GM19023 (cell line): ENCODE measurements around the gene CFAP97D2.
"Not testable (repeated sequence)": the region's sequence is repeated elsewhere in the genome, so short reads cannot be mapped to it uniquely, and the experiment has no call there.

ENCODE experiments used
- ATAC-seq: cut with Tn5 transposase; IDR thresholded peaks from one replicate; pipeline ENCODE4 v1.9.1; 2021; ENCODE audit warnings: mild to moderate bottlenecking, moderate library complexity; ENCODE audit not compliant: unreplicated experiment

Gene CFAP97D2

DNA sequence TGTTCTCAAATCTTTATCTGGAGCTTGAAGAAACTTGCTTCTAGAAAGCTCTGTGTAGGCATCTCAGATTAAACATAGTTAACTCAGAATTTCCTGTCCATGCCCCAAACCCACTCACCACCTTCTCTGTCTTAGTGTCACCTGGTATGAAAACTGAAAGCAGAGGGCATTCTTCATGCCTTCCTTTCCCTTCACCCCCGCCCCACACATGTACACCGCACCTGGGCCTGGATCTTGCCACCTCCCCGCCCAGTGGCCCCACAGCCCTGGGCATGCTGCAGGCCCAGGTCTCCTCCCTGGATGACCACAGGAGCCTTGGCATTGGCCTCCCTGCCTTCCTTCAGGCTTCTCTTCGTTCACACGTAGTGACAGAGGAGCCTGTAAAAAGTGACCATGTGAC lies 15.8 kb downstream of the CFAP97D2 start:
- ATAC-seq: no peak

DNA sequence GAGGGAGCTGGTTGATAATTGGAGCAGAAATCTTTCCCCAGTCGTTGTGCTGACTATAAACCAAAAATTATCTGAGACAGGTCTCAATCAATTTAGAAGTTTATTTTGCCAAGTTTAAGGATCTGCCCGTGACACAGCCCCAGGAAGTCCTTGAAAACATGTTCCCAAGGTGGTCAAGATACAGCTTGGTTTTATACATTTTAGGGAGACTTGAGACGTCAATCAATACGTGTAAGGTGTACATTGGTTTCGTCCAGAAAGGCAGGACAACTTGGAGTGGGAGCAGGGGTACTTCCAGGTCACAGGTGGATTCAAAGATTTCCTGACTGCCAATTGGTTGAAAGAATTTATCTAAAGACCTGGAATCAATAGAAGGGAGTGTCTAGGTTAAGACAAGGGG lies 17.6 kb downstream of the CFAP97D2 start:
- no peak for ATAC-seq

DNA sequence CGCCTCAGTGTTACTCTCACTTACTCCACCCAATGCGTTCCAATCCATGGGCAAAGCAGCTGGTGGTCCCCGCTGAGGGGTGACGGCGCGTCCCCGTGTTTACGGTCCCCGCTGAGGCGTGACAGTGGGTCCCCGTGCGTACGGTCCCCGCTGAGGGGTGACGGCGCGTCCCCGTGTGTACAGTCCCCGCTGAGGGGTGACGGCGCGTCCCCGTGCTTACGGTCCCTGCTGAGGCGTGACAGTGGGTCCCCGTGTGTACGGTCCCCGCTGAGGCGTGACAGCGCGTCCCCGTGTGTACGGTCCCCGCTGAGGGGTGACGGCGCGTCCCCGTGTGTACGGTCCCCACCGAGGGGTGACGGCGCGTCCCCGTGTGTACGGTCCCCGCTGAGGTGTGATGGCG lies 19.5 kb downstream of the CFAP97D2 start:
- ATAC-seq: no peak

DNA sequence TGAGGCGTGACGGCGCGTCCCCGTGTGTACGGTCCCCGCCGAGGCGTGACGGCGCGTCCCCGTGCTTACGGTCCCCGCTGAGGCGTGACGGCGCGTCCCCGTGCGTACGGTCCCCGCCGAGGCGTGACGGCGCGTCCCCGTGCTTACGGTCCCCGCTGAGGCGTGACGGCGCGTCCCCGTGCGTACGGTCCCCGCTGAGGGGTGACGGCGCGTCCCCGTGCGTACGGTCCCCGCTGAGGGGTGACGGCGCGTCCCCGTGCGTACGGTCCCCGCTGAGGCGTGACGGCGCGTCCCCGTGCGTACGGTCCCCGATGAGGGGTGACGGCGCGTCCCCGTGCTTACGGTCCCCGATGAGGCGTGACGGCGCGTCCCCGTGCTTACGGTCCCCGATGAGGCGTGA lies 20.5 kb downstream of the CFAP97D2 start:
- ATAC-seq: not testable (repeated sequence)

DNA sequence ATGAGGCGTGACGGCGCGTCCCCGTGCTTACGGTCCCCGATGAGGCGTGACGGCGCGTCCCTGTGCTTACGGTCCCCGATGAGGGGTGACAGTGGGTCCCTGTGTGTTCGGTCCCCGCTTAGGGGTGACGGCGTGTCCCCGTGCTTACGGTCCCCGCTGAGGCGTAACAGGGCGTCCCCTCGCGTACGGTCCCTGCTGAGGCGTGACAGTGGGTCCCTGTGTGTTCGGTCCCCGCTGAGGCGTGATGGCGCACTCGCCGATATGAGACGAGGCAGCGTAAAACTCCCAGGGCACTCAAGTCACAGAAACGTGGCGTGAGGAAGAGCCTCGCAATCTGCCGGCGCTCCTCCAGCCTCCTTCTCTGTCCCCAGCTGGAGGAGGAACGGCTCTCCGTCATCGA lies 20.9 kb downstream of the CFAP97D2 start:
- no peak for ATAC-seq

DNA sequence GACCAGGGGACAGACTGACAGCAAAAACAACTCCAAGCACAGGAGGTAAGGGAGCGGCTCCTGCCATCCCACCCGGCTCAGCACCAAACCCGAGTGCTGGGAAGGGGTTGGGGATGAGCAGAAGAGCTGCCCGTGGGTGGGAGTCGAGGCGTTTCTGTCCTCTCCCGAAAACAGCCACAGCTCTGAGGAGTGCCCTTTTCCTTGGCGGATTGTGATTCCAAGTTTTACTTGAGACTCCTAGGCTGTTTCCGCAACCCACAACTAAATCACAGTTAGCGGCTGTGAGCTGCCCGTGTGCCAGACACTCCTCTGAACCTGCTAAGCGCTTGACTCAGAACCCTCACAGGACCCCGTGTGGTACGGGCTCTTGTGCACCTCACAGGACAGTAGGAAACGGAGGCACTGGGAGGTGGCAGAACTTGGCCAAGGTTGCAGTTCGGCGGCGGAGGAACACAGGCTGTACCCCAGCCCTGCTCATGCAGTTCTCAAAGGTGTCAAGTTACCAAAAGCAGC lies 21.4 kb downstream of the CFAP97D2 start:
- ATAC-seq: no peak

DNA sequence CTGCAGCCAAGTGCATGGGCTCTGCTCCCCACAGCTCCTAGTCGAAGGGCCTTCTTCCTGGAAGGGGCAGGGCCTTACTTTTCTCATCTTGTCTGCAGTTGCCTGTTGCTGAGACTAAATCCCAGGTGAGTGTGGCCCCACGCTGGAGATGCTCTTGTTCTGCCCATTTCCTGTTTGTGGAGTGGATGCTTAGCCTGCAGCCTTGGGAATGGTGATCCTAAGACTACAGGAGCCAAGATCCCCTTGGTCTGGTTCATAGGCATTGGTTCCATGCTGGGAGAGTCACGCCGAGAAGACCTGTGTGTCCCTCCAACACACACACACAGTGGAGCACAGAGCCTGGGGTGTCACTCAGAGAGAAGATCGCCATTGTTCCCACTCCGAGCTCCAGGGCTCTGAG lies 23.5 kb downstream of the CFAP97D2 start:
- ATAC-seq: no peak

DNA sequence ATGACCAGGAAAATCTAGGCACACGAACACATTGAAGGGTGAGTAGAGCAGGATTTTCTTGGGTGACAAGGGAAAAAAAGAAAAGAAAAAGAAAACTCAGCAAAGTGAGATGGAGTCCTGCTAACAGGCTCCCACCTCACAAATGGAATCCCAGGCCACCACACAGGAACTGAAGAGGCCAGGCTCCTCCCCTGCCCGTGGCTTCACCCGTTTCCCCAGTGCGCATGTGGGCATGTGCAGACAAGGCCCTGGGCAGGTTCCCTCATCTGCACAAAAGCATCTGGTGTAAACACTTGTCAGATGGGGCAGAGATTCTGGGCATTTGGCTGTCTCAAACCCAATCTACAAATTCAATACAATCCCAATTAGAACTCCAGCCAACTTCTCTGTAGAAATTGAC lies 24.5 kb downstream of the CFAP97D2 start:
- no peak for ATAC-seq

DNA sequence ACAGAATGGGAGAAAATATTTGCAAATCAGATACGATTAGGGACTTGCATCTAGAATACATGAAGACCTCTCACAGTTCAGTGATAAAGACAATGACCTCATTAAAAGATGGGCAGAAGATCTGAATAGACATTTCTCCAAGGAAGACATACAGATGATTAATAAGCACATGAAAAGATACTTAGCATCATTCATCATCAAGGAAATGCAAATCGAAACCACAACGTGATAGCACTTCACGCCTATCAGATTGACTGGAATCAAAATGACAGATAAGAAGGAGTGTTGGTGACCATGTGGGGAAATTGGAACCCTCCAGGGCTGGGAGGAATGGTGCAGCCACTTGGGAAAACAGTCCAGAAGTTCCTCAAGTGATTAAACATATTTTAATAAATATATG lies 25.8 kb downstream of the CFAP97D2 start:
- ATAC-seq: no peak

DNA sequence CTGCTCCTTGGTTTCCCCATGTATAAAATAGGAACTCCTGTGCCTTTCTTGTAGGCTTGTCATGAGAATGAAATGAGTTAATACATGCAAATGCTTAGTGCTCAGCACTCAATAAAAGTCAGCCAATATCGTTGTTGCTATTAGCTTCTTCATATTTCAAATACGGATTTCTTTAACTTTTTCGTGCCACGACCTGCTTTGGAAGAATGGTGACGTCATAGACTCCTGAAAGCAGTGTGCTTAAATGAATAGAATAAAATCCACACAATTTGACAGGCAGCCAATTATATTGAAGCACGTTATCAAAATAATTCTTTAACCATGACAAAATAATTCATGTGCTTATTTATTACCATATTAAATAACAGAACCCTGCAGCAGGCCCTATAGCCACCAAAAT lies 29.1 kb downstream of the CFAP97D2 start:
- ATAC-seq: no peak

DNA sequence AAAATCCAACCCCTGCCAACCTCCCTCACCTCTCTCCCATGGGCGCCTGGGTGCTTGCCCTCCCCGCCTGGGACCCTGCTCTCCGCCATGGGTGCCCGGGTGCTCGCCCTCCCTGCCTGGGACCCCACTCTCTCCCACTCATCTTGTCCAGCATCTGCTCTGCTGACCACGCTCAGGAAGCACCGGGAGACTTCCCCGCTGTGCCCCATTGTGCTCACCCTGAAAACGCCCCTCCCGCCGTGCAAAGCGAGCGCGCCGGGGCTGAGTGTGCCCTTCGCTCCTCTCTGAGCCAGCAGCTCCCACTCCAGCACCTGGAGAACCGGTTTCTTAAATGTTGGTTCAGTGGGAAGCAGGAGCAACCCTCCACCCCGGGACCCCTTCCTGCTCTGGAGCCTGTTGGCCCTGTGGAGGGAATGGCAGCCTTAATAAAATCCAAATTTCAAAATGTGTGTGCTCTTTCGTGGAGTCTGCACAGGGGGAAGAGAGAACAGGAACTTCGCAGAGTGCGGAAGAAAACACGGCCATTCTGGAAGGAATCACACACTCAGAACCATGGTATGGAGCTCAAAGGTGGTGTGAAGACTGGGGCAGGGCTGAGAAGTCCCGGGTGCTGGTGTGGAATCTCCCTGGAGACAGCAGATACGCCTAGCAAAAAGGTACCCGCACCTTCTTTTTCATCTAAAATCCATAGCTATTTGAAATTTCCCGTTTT lies 32.5 kb downstream of the CFAP97D2 start:
- no peak for ATAC-seq

DNA sequence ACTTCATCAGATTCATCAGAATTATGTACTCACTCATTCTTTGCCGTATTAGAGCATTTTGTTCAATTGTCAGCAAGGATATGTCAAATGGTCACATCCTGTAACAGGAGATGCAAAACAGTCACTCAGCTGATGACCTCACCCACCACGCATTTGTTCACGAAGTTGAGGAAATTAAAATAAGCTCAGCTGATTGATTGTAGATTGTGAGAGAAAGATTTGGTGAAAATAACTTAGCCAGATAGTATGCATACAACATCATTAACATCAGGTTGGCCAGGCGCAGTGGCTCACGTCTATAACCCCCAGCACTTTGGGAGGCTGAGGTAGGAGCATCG lies 33.1 kb downstream of the CFAP97D2 start:
- no peak for ATAC-seq

DNA sequence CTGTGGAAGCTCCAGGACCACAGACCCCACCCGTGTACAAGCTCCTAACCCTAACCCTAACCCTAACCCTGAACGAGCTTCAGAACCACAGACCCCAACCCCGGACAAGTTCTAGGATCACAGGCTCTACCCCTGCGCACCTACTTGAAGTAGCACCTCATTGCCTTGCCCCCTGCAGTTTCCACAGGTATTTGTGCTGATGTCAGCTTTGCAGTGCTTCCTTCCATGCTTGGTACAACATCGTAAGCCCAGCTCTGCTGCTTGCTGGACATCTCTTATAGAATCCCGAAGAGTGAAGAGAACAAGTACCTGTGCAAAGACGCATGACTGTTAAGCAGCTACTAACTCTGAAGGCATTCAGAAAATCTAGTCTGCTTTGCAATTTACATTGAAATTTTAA lies 34.9 kb downstream of the CFAP97D2 start:
- no peak for ATAC-seq

DNA sequence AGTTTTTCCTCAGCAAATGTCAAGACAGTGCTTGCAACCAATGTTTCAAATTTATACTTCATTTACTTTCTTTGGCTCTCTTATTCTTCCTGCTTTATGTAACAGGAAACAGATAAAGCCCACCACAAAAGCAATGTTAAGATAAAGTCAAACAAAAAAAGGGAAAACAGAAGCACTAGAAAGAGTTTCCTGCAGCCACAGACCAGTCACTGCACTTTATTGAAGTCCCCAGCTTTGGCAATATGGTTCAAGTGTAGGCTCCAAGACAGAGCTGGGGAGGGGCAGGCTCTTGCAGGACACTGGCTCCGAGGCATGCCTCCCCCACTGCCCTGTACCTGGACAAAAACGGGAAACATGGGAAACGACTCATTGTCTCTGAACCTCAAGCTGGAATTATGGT lies 40.3 kb downstream of the CFAP97D2 start:
- ATAC-seq: no peak

DNA sequence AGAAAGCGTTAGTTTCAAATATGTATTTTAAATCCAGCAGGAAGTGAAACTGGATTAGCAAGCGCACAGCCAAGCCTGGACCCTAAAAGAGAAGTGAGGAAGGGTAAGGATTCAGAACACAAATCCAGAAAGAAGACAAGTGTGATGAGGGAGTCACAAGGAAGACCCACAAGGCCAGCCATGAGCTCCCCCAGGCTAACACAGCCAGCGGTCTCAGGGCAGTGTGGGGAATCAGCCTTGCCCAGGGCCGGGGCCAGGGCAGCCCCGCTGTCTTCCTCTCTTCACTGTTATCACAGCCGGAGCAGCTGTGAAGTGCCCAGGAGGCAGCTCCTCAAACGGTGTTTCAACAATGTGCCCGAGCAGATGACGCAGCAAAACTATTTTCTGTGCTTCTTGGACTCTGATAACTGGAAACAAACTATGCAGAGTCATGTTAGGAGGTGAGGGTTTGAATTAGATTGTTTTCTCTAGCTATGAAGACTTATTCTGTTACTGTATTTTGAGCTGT lies 43.5 kb downstream of the CFAP97D2 start:
- no peak for ATAC-seq

DNA sequence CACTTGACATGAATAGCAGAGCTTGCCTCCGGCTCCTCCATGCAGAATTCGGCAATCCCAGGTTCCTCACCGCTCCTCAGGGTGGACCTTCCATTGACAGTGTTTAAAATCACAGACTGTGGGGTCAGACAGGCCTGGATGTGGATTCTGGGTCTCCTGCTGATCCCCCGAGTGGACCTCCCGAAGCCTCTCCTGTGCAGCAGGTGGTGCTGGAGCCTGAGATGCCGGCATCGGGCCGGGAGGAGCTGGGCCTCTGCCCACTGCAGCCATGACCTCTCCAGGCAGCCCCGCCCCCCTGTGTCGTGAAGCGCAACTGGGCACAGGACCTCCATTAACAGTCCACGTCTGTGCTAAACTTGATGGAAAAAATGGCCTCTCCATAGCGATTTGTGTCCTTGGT lies 45.1 kb downstream of the CFAP97D2 start:
- ATAC-seq: no peak

DNA sequence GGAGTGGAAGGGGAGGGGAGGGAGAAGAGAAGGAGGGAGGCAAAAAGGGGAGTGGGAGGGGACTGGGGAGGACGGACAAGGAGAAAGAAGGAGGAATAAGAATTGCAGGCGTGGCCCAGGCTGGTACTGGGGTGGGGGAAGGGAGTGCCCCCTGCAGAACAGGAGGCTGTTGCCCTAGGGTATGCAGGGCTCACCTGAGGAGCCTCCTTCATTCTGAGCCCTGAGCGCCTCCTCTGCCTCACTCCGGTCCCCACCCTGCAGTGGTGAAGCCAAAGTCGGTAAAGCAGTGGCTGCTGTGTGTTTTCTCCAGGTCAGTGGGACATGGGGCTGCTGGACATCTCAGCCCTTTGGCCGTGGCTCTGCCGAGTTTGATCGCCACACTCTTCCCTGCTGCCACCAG lies 46.6 kb downstream of the CFAP97D2 start:
- ATAC-seq: no peak

DNA sequence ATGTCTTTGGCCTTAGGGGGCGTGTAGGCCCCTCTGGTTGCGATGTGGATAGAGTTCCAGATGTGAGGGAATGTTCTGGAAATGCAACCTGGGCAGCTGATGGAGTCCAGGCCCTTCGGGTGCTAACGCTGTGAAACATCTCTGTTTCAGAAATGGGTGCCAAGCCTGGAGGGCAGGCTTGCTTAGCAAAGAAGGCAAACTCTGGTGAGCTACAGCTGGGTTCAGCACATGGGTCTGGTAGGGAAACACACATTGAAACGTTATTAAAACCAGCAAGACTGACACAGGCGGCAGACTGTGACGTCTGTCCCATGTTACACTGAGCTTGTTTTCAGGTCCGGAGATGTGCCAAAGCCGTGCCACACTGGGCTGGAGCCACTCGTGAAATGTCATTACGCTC lies 47.0 kb downstream of the CFAP97D2 start:
- no peak for ATAC-seq

DNA sequence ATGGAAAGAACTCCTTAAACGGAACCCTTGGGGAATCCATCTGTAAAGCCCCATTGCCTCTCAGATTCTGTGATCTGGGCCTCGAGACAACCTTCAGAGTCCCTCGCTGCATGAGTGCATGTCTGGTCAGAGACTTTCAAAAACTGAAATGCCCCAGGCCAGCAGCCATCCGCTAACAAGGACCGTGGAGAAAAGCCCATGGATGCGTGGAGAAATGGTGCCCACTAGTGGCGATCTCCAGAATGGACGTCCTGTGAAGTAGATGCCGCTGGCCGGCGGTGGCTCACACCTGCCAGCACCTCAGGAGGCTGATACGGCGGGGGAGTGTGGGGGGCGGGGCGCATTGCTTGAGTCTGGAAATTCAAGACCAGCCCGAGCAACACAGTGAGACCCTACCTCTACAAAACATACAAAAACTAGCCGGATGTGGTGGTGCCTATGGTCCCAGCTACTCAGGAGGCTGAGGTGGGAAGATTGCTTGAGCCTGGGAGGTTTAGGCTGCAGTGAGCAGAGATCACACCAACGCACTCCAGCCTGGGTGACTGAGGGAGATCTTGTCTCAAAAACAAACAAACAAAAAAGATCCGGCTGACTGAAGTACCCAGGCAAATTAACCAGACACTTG lies 47.8 kb downstream of the CFAP97D2 start:
- ATAC-seq: peak; percentile 80

DNA sequence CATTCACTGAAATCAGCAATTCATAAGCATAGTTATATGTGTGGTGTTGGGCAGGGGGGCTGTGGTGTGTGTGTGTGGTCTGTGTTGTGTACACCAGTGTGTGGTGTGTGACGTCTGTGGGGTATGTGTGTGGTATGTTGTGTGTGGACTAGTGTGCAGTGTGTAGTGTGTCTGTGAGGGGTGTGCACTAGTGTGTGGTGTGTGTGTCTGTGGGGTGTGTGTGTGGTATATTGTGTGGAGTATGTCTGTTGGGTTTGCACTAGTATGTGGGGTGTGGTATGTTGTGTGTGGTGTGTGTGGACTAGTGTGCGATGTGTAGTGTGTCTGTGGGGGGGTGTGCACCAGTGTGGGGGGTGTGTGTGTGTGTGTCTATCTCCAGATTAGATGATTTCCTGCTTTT lies 48.5 kb downstream of the CFAP97D2 start:
- no peak for ATAC-seq

DNA sequence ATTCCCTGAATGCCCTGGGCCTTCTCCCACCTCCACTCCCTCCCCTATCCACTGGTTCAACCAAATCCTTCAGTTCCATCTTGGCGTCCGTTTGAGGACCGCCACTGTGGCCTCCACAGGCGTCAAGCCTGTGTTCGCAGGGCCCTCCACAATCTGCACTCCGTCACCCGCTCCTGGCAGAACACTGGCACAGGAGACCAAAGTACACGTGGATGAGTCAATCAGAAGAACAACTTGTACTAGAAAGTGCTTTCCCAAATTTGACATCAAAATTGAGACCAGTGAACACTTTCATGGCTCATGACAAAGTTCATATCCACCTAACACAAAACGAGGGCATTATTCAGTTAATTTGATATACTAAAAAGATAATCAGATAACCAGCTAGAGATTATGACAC lies 49.1 kb downstream of the CFAP97D2 start:
- ATAC-seq: no peak

DNA sequence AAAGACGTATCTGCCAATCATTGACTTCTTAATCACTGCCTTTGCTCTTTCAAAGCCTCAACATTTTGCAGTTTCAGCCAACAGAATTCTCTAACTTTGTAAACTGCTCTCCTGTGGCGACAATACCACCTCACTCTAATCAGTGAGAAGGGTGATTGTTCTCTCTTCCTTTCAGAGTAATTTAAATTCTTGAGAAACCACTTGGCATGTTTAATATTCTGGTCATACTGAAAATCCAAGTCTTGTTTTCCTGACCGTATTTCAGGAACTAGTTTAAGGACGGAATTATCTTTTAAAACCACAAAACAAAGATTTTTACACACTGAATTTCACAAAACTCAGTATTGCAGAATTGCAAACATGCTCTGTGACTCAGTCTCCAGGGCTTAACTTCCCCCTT lies 50.4 kb downstream of the CFAP97D2 start:
- no peak for ATAC-seq

DNA sequence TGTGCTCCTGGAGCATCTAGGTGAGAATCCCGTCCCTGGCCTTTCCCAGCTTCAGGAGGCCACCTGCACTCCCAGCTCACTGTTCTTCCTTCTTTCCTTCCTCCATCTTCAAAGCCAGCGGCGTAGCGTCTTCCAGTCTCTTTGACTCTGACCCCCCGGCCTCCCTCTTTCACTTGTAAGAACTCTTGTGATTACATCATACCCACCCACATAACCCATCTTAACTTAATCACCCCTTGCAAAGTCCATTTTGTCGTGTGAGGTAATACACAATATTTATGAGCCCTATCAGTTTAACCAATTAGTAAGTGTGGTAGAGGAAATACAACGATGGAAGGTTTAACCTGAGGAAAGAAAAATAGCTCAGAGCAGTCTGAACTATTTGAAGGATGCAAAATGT lies 51.1 kb downstream of the CFAP97D2 start:
- ATAC-seq: no peak
